IgD-negative memory B cell (primary cell): Measurements from ENCODE around the gene IKZF2. TPM values are rescaled to one million over a fixed set of nuclear protein-coding genes. Genes with fewer than 3 reads are reported as not detected.
A peak's percentile ranks its signal among the peaks of the same experiment; 100 is the strongest.

Experiments
- H3K27ac Mint-ChIP-seq, 3 donors: one replicate each; pipeline ENCODE4 v1.8.0; 2020 to 2022; ENCODE audit warnings: mild to moderate bottlenecking in 3 of 3, mixed read lengths in 3 of 3, moderate library complexity in 1 of 3
- H3K27me3 Mint-ChIP-seq: one replicate; pipeline ENCODE4 v1.8.0; 2021; ENCODE audit warnings: mixed read lengths
- H3K36me3 Mint-ChIP-seq: one replicate; pipeline ENCODE4 v1.8.0; 2020; ENCODE audit warnings: mild to moderate bottlenecking, mixed read lengths
- H3K4me1 Mint-ChIP-seq, 3 donors: one replicate each; pipeline ENCODE4 v1.8.0; 2020 to 2022; ENCODE audit warnings: mixed read lengths in 3 of 3, mild to moderate bottlenecking in 1 of 3
- H3K4me3 Mint-ChIP-seq, 4 donors: one replicate each; pipeline ENCODE4 v1.8.0; 2020 to 2022; ENCODE audit warnings: mild to moderate bottlenecking in 4 of 4, mixed read lengths in 4 of 4, moderate library complexity in 3 of 4
- H3K9me3 Mint-ChIP-seq, 3 donors: one replicate each; pipeline ENCODE4 v1.8.0; 2020 to 2021; ENCODE audit warnings: mixed read lengths in 3 of 3, mild to moderate bottlenecking in 1 of 3
- polyA plus RNA-seq: library from polyadenylated mRNA; unstranded; fragments of 300-500 nt; fragmentation: Illumina TruSeq; gene quantifications from one replicate; pipeline ENCODE4 v1.2.3, GENCODE V29; 2021

The IKZF2 gene
- polyA plus RNA-seq, 1 donor from 2014 or later, result 0.09 TPM

- Mint-ChIP-seq H3K4me3 (no peak overlapping the region), H3K36me3 (no peaks in the 10 kb centered on the region), H3K9me3 (no peaks in the 10 kb centered on the region), H3K27ac (no peak overlapping the region), H3K27me3 (peaks cover 9% of the 10 kb centered on the region), H3K4me1 (peaks cover 10 to 15% (median 12%) of the 10 kb centered on the region in 3 donors)
These were observed 5.6 kb downstream of the IKZF2 start for GRCh38 chr2:213145715-213146242.

DNA sequence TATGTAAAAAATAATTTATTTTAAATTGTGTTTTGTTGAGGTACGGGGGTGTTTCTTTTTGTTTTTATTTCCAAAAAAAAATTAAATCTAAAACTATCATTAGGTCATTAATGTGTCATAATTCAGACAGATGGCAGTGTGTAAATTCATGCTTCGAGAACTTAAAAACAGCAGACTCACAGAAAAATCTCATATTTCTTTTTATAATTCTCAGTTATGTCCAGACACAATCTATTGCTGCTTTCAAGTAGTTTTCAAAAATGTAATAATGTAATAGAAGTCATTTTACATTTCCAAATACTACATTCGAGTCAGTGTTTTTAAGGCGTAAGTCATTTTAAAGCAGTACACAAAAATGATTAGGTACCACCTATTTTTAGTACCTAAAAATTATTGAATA lies 14.3 kb downstream of the IKZF2 start:
- Mint-ChIP-seq H3K27me3 (no peaks in the 10 kb centered on the region), H3K4me3 (no peak overlapping the region), H3K4me1 (no peaks in the 10 kb centered on the region), H3K27ac (no peak overlapping the region), H3K36me3 (no peaks in the 10 kb centered on the region), H3K9me3 (no peaks in the 10 kb centered on the region)

DNA sequence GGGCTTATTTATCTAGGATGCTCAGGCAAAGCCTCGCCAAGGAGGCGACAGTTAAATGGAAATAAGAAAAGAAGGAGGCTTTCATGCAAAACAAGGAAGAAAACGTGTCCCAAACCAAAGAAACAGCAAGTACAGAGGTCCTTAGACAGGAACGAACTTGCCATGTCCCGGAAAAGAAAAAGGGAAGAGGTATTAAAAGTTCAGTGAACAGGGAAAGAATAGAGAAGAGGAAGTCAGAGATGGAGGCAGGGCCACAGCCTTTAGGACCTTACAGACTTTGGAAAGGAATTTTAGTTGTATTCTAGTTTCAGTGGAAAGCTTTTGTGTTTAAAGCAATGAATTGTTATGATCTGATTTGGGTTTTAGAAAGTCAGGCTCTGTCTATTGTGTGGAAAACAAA lies 22.1 kb downstream of the IKZF2 start:
- Mint-ChIP-seq H3K27me3 (peaks cover 1% of the 10 kb centered on the region), H3K27ac (no peak overlapping the region), H3K9me3 (no peaks in the 10 kb centered on the region), H3K4me3 (no peak overlapping the region), H3K36me3 (no peaks in the 10 kb centered on the region), H3K4me1 (peaks cover 0 to 5% (median 0%) of the 10 kb centered on the region in 3 donors)

- no peak overlapping the region for H3K4me3 Mint-ChIP-seq
- H3K9me3 Mint-ChIP-seq, result no peaks in the 10 kb centered on the region
- H3K36me3 Mint-ChIP-seq, result no peaks in the 10 kb centered on the region
- H3K4me1 Mint-ChIP-seq, result peaks cover 0 to 5% (median 0%) of the 10 kb centered on the region in 3 donors
- no peak overlapping the region for H3K27ac Mint-ChIP-seq
- H3K27me3 Mint-ChIP-seq, result peaks cover 1% of the 10 kb centered on the region
These were observed 25.6 kb downstream of the IKZF2 start for GRCh38 chr2:213125646-213126347.

GRCh38 chr2:213122725-213123124 lies 28.7 kb downstream of the IKZF2 start:
- Mint-ChIP-seq H3K9me3 (no peaks in the 10 kb centered on the region), H3K4me1 (peaks cover 4 to 13% (median 8%) of the 10 kb centered on the region in 3 donors), H3K4me3 (no peak overlapping the region), H3K36me3 (peaks cover 1% of the 10 kb centered on the region), H3K27ac (no peak overlapping the region), H3K27me3 (peaks cover 3% of the 10 kb centered on the region)

DNA sequence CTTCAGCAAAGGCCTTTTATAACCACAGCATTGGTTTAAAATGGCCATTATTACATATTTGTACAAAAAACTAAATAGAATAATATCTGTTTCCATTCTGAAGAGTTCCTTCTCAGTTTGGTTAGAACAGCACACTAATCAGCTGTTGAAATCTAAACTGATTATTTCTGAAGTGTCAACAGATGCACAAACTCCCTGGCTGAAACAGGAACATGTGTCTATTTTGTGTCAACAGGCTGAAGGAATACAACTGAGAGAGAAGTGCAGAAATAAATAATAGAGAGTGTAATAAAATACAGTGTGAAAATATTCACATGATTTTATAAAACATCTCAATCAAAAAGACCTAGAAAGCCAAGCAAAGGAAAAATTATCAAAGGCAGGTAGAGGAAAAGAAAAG lies 29.7 kb downstream of the IKZF2 start:
- H3K4me3 Mint-ChIP-seq, result no peak overlapping the region
- H3K4me1 Mint-ChIP-seq, result peaks cover 4 to 13% (median 8%) of the 10 kb centered on the region in 3 donors
- no peak overlapping the region for H3K27ac Mint-ChIP-seq
- H3K9me3 Mint-ChIP-seq, result no peaks in the 10 kb centered on the region
- H3K36me3 Mint-ChIP-seq, result peaks cover 1% of the 10 kb centered on the region
- peaks cover 2% of the 10 kb centered on the region for H3K27me3 Mint-ChIP-seq

GRCh38 chr2:213119061-213119809 lies 32.2 kb downstream of the IKZF2 start:
- Mint-ChIP-seq H3K9me3 (no peaks in the 10 kb centered on the region), H3K4me1 (peaks cover 4 to 13% (median 8%) of the 10 kb centered on the region in 3 donors), H3K27ac (peak overlapping the region in 1 of 3 donors; percentile 25), H3K4me3 (no peak overlapping the region), H3K27me3 (peaks cover 2% of the 10 kb centered on the region), H3K36me3 (peaks cover 1% of the 10 kb centered on the region)

GRCh38 chr2:213108308-213108707 lies 43.1 kb downstream of the IKZF2 start:
- H3K4me3 Mint-ChIP-seq, result no peak overlapping the region
- H3K4me1 Mint-ChIP-seq, result no peaks in the 10 kb centered on the region
- no peaks in the 10 kb centered on the region for H3K36me3 Mint-ChIP-seq
- H3K27me3 Mint-ChIP-seq, result no peaks in the 10 kb centered on the region
- H3K9me3 Mint-ChIP-seq, result no peaks in the 10 kb centered on the region
- H3K27ac Mint-ChIP-seq, result no peak overlapping the region

- Mint-ChIP-seq H3K36me3 (no peaks in the 10 kb centered on the region), H3K9me3 (no peaks in the 10 kb centered on the region), H3K27me3 (no peaks in the 10 kb centered on the region), H3K4me1 (no peaks in the 10 kb centered on the region), H3K4me3 (no peak overlapping the region), H3K27ac (no peak overlapping the region)
These were observed 43.7 kb downstream of the IKZF2 start for GRCh38 chr2:213107728-213108127.

GRCh38 chr2:213105212-213105611 lies 46.2 kb downstream of the IKZF2 start:
- no peaks in the 10 kb centered on the region for H3K36me3 Mint-ChIP-seq
- no peaks in the 10 kb centered on the region for H3K4me1 Mint-ChIP-seq
- H3K27me3 Mint-ChIP-seq, result no peaks in the 10 kb centered on the region
- H3K9me3 Mint-ChIP-seq, result no peaks in the 10 kb centered on the region
- H3K4me3 Mint-ChIP-seq, result no peak overlapping the region
- no peak overlapping the region for H3K27ac Mint-ChIP-seq

DNA sequence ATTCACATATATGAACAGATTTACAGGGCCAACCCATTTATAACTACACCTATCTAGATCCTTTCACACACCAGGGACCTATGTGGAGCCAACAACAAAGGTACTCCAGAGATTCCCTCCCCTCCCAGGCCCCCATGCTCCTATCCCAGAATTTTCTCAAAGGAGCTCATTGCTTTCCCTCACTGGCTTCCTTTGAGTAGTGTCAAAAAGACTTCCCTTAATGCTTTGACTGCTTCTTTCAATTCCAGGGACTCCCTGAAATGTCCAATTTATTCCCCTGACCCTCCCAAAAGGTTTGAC lies 46.6 kb downstream of the IKZF2 start:
- Mint-ChIP-seq H3K9me3 (no peaks in the 10 kb centered on the region), H3K4me1 (no peaks in the 10 kb centered on the region), H3K36me3 (no peaks in the 10 kb centered on the region), H3K27ac (no peak overlapping the region), H3K4me3 (no peak overlapping the region), H3K27me3 (no peaks in the 10 kb centered on the region)

DNA sequence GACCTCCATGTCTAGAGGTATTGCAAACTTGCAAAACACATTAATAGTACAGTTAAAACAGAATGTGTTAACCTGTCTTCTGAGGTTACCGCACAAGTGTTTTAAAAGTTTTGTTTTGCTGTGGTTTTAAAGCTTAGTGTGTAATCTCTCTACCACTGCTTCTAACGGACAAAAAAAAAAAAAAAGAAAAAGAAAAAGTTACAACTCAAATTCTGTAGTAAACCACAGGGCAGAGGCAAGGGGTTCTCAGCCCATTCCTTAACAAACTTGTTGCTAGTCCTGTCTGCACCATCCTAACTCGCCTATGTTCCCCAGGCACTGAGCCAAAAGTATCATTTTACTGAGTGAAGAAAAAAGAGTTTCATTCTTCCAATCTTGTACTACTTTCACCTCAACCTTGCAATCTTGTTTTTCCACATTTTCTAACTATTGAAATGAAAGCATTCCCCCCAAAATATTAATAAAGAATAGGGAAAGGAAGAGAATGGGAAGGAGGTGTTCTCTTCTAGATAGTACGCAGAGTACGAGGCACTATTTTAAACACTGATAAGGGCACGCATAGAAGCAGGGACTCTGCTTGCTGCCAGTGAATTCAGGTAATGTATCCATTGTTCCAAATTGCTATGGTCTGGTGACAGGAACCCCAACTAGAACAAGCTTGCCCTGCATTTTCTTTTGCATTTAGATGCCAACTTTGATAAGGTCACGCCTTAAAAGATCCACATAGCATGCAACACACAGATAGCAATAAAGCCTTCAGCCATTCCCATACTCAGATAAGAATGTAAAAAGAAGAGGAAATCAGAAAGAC lies 47.1 kb downstream of the IKZF2 start:
- Mint-ChIP-seq H3K36me3 (no peaks in the 10 kb centered on the region), H3K27ac (no peak overlapping the region), H3K9me3 (no peaks in the 10 kb centered on the region), H3K4me1 (no peaks in the 10 kb centered on the region), H3K4me3 (peak overlapping the region in 1 of 4 donors; percentile 17), H3K27me3 (peaks cover 2% of the 10 kb centered on the region)

DNA sequence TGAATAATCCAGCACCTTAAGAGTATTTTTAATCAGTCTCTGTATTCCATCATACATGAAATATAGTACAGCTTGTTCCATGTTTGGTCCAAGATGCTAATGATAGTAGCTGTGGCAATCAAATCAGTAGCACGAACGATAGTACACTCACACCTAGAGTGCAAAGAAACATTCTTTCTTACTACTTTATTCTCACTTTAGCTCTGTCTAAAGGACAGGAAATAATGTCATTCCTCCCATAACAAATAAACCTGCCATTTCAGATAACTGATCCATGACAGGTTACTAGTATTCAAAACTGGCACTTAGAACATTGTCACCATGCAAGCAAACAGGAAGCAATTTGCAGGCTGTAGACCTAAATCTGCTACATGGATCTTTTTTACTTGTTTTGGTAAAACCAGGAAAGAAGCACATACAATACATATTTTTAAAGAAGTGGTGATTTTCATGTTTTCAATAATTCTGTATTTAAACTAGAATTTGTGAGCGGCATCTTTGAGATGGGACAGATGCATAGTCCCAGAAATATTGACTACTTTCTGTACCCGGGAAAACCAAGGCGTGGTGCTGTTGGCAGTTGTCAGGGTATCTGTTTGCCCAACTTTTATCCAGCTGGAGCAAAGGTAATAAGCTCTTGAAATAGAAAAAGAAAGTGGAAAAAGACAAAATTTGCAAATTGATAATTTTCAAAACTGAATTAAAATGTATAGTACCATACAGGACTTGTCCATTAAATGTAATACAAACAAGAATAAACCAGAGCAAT lies 49.5 kb downstream of the IKZF2 start:
- no peak overlapping the region for H3K4me3 Mint-ChIP-seq
- H3K27ac Mint-ChIP-seq, result peak overlapping the region in 1 of 3 donors; percentile 79
- H3K4me1 Mint-ChIP-seq, result no peaks in the 10 kb centered on the region
- H3K36me3 Mint-ChIP-seq, result no peaks in the 10 kb centered on the region
- H3K9me3 Mint-ChIP-seq, result no peaks in the 10 kb centered on the region
- H3K27me3 Mint-ChIP-seq, result peaks cover 2% of the 10 kb centered on the region

- H3K4me3 Mint-ChIP-seq, result no peak overlapping the region
- H3K27ac Mint-ChIP-seq, result no peak overlapping the region
- no peaks in the 10 kb centered on the region for H3K4me1 Mint-ChIP-seq
- H3K9me3 Mint-ChIP-seq, result no peaks in the 10 kb centered on the region
- no peaks in the 10 kb centered on the region for H3K36me3 Mint-ChIP-seq
- H3K27me3 Mint-ChIP-seq, result peaks cover 2% of the 10 kb centered on the region
These were observed 50.3 kb downstream of the IKZF2 start for GRCh38 chr2:213101109-213101508.
